ENCODE results near the gene MIR17HG. TPM values are rescaled to one million over a fixed set of nuclear protein-coding genes. Genes with fewer than 3 reads are reported as not detected.

MIR17HG gene
- total RNA-seq, 6 donors from 2014 or later: 3.1 to 4.5 (median 4.2) TPM; not detected in 1

GRCh38 chr13:91359111-91359510 is 11.6 kb downstream of the MIR17HG start:
- peaks cover 0 to 28% (median 1%) of the 10 kb centered on the region in 4 donors for H3K36me3 ChIP-seq
- TF ChIP-seq EP300 (IDR thresholded peaks at IDR 0.05) (no peak), CTCF (IDR thresholded peaks at IDR 0.05) (no peak), POLR2A (IDR thresholded peaks at IDR 0.05) (no peak), POLR2AphosphoS5 (IDR thresholded peaks at IDR 0.05) (no peak)
- no peak overlapping the region for H3K4me3 ChIP-seq
- no peak overlapping the region for H3K27ac ChIP-seq
- H3K27me3 ChIP-seq: no peaks in the 10 kb centered on the region
- peaks cover 0 to 5% (median under 1%) of the 10 kb centered on the region in 4 donors for H3K4me1 ChIP-seq
- H3K9me3 ChIP-seq: no peaks in the 10 kb centered on the region
- DNase-seq (no peak), ATAC-seq (ENCODE audit: low FRiP score in 2 of 2) (no peak)
- WGBS, 2 donors: 80 to 90% methylated on average over 4 of the region's 4 CpGs

GRCh38 chr13:91359631-91360030 is 12.1 kb downstream of the MIR17HG start:
- TF ChIP-seq POLR2AphosphoS5 (IDR thresholded peaks at IDR 0.05): no peak
- TF ChIP-seq POLR2A (IDR thresholded peaks at IDR 0.05): no peak
- no peak for TF ChIP-seq CTCF (IDR thresholded peaks at IDR 0.05)
- no peak for TF ChIP-seq EP300 (IDR thresholded peaks at IDR 0.05)
- Histone ChIP-seq H3K36me3 (peaks cover 0 to 23% (median 1%) of the 10 kb centered on the region in 4 donors), H3K9me3 (no peaks in the 10 kb centered on the region), H3K4me1 (peaks cover 0 to 5% (median 0%) of the 10 kb centered on the region in 4 donors), H3K27ac (no peak overlapping the region), H3K4me3 (no peak overlapping the region), H3K27me3 (no peaks in the 10 kb centered on the region)
- no peak for ATAC-seq (ENCODE audit: low FRiP score in 2 of 2)
- 41 to 51% methylated on average over 3 of the region's 3 CpGs for WGBS, 2 donors
- DNase-seq: no peak

- ATAC-seq (ENCODE audit: low FRiP score in 2 of 2): no peak
- no peak for DNase-seq
- Histone ChIP-seq H3K36me3 (peaks cover 0 to 17% (median under 1%) of the 10 kb centered on the region in 4 donors), H3K4me3 (no peak overlapping the region), H3K27me3 (no peaks in the 10 kb centered on the region), H3K27ac (no peak overlapping the region), H3K9me3 (no peaks in the 10 kb centered on the region), H3K4me1 (peaks cover 0 to 5% (median 0%) of the 10 kb centered on the region in 4 donors)
- TF ChIP-seq POLR2AphosphoS5 (IDR thresholded peaks at IDR 0.05) (no peak), EP300 (IDR thresholded peaks at IDR 0.05) (no peak), CTCF (IDR thresholded peaks at IDR 0.05) (no peak), POLR2A (IDR thresholded peaks at IDR 0.05) (no peak)
- 90 to 91% methylated on average over 4 of the region's 4 CpGs for WGBS, 2 donors
These were observed 12.8 kb downstream of the MIR17HG start for GRCh38 chr13:91360246-91360751.

- Histone ChIP-seq H3K4me3 (no peak overlapping the region), H3K9me3 (no peaks in the 10 kb centered on the region), H3K27ac (no peak overlapping the region), H3K4me1 (peaks cover 0 to 5% (median 0%) of the 10 kb centered on the region in 4 donors), H3K36me3 (peaks cover 0 to 3% (median 0%) of the 10 kb centered on the region in 4 donors), H3K27me3 (no peaks in the 10 kb centered on the region)
- WGBS, 2 donors: 80 to 85% methylated on average over 1 of the region's 1 CpG
- DNase-seq: no peak
- no peak for ATAC-seq (ENCODE audit: low FRiP score in 2 of 2)
- TF ChIP-seq EP300 (IDR thresholded peaks at IDR 0.05) (no peak), POLR2A (IDR thresholded peaks at IDR 0.05) (no peak), POLR2AphosphoS5 (IDR thresholded peaks at IDR 0.05) (no peak), CTCF (IDR thresholded peaks at IDR 0.05) (no peak)
These were observed 14.3 kb downstream of the MIR17HG start for GRCh38 chr13:91361755-91362271.

- WGBS, 2 donors: 42 to 93% methylated on average over 1 of the region's 1 CpG
- ATAC-seq (ENCODE audit: low FRiP score in 2 of 2): no peak
- no peaks in the 10 kb centered on the region for H3K36me3 ChIP-seq
These were observed 15.4 kb downstream of the MIR17HG start for GRCh38 chr13:91362908-91363307.

More at GRCh38 chr13:91362908-91363307, 15.4 kb downstream of the MIR17HG start:
- H3K27me3 ChIP-seq: no peaks in the 10 kb centered on the region
- H3K27ac ChIP-seq: no peak overlapping the region
- no peaks in the 10 kb centered on the region for H3K9me3 ChIP-seq
- peaks cover 0 to 5% (median 0%) of the 10 kb centered on the region in 4 donors for H3K4me1 ChIP-seq
- no peak for DNase-seq
- TF ChIP-seq EP300 (IDR thresholded peaks at IDR 0.05) (no peak), POLR2A (IDR thresholded peaks at IDR 0.05) (no peak), POLR2AphosphoS5 (IDR thresholded peaks at IDR 0.05) (no peak), CTCF (IDR thresholded peaks at IDR 0.05) (no peak)
- no peak overlapping the region for H3K4me3 ChIP-seq
